Stomach (tissue), 9 donors: ENCODE measurements around the gene PCNX1. TPM values are rescaled to one million over a fixed set of nuclear protein-coding genes. Genes with fewer than 3 reads are reported as not detected.
"Not testable (repeated sequence)": the region's sequence is repeated elsewhere in the genome, so short reads cannot be mapped to it uniquely, and the experiment has no call there.

Experiments
- DNase-seq, 2 donors: peaks; one replicate each; pipeline versions ENCODE4 v3.0.0 to v3.0.0-alpha.2; 2013 to 2019
- H3K27ac ChIP-seq, 5 donors: fragments of 200-600 bp in 4 of 5; sonication (generic) in 4 of 5; one replicate each; pipeline ENCODE4 v1.5.1; 2013 to 2019; ENCODE audit warnings: mild to moderate bottlenecking in 1 of 5, moderate library complexity in 1 of 5
- H3K27me3 ChIP-seq, 3 donors: fragments of 200-600 bp; sonication (generic); one replicate each; pipeline ENCODE4 v1.5.1; 2017 to 2019; ENCODE audit warnings: mixed run types in 1 of 3
- H3K36me3 ChIP-seq, 4 donors: fragments of 200-600 bp; sonication (generic); 1 replicate in 3 of 4; 2 replicates in 1 of 4; pipeline ENCODE4 v1.5.1; 2016 to 2019
- H3K4me1 ChIP-seq, 4 donors: fragments of 200-600 bp; sonication (generic); one replicate each; pipeline ENCODE4 v1.5.1; 2016 to 2019
- H3K4me3 ChIP-seq, 4 donors: fragments of 200-600 bp; sonication (generic) in 3 of 4; one replicate each; pipeline ENCODE4 v1.5.1; 2016 to 2019; ENCODE audit warnings: mild to moderate bottlenecking in 1 of 4
- H3K9me3 ChIP-seq, 4 donors: fragments of 200-600 bp; sonication (generic); one replicate each; pipeline ENCODE4 v1.5.1; 2016 to 2019
- CTCF ChIP-seq, 7 experiments: fragments of 450-650 bp in 4 of 7; fragments of 200-600 bp in 3 of 7; sonication (generic) in 3 of 7; IDR thresholded peaks; one replicate each; pipeline ENCODE4 v1.5.1; 2016 to 2019; ENCODE audit warnings: antibody characterized with exemption in 7 of 7, control low read depth in 2 of 7, mild to moderate bottlenecking in 1 of 7
- EP300 ChIP-seq: sonication (generic); formaldehyde crosslinking; IDR thresholded peaks from one replicate; pipeline ENCODE4 v1.6.1; 2017; ENCODE audit warnings: antibody characterized with exemption
- POLR2A ChIP-seq, 4 donors: fragments of 450-650 bp; IDR thresholded peaks; one replicate each; pipeline ENCODE4 v1.6.1; 2016; ENCODE audit warnings: antibody characterized with exemption in 4 of 4, control low read depth in 2 of 4, mild to moderate bottlenecking in 1 of 4, moderate library complexity in 1 of 4
- POLR2AphosphoS5 ChIP-seq, 3 donors: sonication (generic); formaldehyde crosslinking; IDR thresholded peaks; one replicate each; pipeline ENCODE4 v1.6.1; 2016; ENCODE audit warnings: antibody characterized with exemption in 3 of 3
- WGBS, 5 donors: extraction: QIAGEN DNeasy Blood & Tissue Kit in 3 of 5; methylation state at CpG; one replicate each; pipeline versions ENCODE4 v1.1.5 to v1.1.7; 2013 to 2018; 5-methylcytosine and 5-hydroxymethylcytosine counted together
- intact Hi-C: fragments of 100-400 bp; cut with DNase I; formaldehyde crosslinking; loops from one replicate; pipeline ENCODE4 v1.15.1; 2023; ENCODE audit warnings: low total_unique reads
- polyA plus RNA-seq, 3 donors: library from polyadenylated mRNA; stranded (reverse); fragments of 200-250 nt; gene quantifications; one replicate each; pipeline ENCODE4 v1.2.3, GENCODE V29; 2013
- total RNA-seq, 5 donors: library from RNA; depleted of rRNA; stranded (reverse); fragments of >200 nt; gene quantifications; one replicate each; pipeline versions ENCODE4 v1.1.0 to v1.2.3, GENCODE V29; 2014 to 2016
- donor health status: healthy with polysubstance abuse.
- donor health status: Bipolar disorder and iron deficiency.
- donor health status: healthy.

PCNX1 gene
- total and polyA plus RNA-seq, 8 donors = 2.3 to 198 (median 43.6) TPM

- no peak for DNase-seq
- TF ChIP-seq POLR2A (IDR thresholded peaks at IDR 0.05) (no peak), POLR2AphosphoS5 (IDR thresholded peaks at IDR 0.05) (no peak), EP300 (no peak), CTCF (IDR thresholded peaks at IDR 0.05) (no peak)
- WGBS, 5 donors = 80 to 95% (median 93%) methylated on average over 4 to 5 of the region's 5 CpGs
- no peaks in the 10 kb centered on the region for H3K27me3 ChIP-seq
- H3K36me3 ChIP-seq = no peaks in the 10 kb centered on the region
- no peak overlapping the region for H3K27ac ChIP-seq
- no peak overlapping the region for H3K4me3 ChIP-seq
- H3K9me3 ChIP-seq = no peaks in the 10 kb centered on the region
- peaks cover 0 to 17% (median 9%) of the 10 kb centered on the region in 4 donors for H3K4me1 ChIP-seq
- intact Hi-C loops = no loop called here
Measured at GRCh38 chr14:71121711-71122110, 214.5 kb downstream of the PCNX1 start.

DNA sequence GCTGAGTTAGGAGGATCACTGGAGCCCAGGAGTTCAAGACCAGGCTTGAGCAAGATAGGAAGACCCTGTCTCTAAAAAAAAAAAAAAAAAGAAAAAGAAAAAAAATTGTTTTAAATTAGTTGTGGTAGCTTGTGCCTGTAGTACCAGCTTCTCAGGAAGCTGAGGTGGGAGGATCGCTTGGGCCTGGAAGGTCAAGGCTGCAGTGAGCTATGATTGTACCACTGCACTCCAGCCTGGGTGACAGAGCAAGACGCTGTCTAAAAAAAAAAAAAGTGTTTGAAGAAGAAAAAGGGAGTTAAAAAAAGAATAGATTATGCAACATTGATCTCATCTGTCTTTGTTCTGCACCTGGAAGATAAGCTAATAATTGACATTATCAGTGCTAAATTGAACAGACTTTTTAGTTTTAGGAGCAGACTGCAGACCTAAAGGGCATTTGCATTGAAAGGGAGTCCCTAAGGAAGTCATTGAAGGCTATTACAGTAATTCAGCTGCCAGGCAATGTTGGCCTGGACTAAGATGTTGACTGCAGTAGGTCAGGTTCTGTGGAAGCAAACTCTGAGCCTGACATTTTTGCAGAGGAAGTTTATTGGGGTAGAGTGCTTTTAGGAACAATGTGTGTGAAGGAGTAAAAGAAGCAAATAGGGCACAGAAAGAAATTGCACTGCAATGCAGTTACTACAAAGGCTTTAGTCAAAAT, 215.8 kb downstream of the PCNX1 start:
- Histone ChIP-seq H3K9me3 (no peaks in the 10 kb centered on the region), H3K27ac (no peak overlapping the region), H3K4me3 (no peak overlapping the region), H3K36me3 (no peaks in the 10 kb centered on the region), H3K27me3 (no peaks in the 10 kb centered on the region), H3K4me1 (peaks cover 0 to 6% (median 2%) of the 10 kb centered on the region in 4 donors)
- intact Hi-C loops = no loop called here
- TF ChIP-seq CTCF (IDR thresholded peaks at IDR 0.05) (no peak), POLR2AphosphoS5 (IDR thresholded peaks at IDR 0.05) (no peak), POLR2A (IDR thresholded peaks at IDR 0.05) (no peak), EP300 (no peak)
- WGBS, 5 donors = 56 to 88% (median 84%) methylated on average over 2 of the region's 2 CpGs
- DNase-seq = no peak

- Histone ChIP-seq H3K27me3 (no peaks in the 10 kb centered on the region), H3K27ac (no peak overlapping the region), H3K4me3 (no peak overlapping the region), H3K9me3 (no peaks in the 10 kb centered on the region), H3K36me3 (no peaks in the 10 kb centered on the region), H3K4me1 (no peaks in the 10 kb centered on the region)
- no peak for DNase-seq
- TF ChIP-seq EP300 = no peak
- no peak for TF ChIP-seq POLR2AphosphoS5 (IDR thresholded peaks at IDR 0.05)
- TF ChIP-seq POLR2A (IDR thresholded peaks at IDR 0.05) = no peak
- no peak for TF ChIP-seq CTCF (IDR thresholded peaks at IDR 0.05)
- WGBS, 5 donors = 93 to 98% (median 95%) methylated on average over 4 of the region's 4 CpGs
- intact Hi-C loops = no loop called here
Measured at GRCh38 chr14:71123579-71124135, 216.4 kb downstream of the PCNX1 start.

GRCh38 chr14:71129716-71130490, 222.6 kb downstream of the PCNX1 start:
- H3K27ac ChIP-seq, H3K4me3 ChIP-seq, intact Hi-C loops, H3K36me3 ChIP-seq, H3K4me1 ChIP-seq, DNase-seq, H3K27me3 ChIP-seq, H3K9me3 ChIP-seq: not testable (repeated sequence)
- 90 to 93% (median 90%) methylated on average over 9 of the region's 9 CpGs for WGBS, 5 donors
